Measurements from ENCODE around the gene GSX2.

Gene GSX2

DNA sequence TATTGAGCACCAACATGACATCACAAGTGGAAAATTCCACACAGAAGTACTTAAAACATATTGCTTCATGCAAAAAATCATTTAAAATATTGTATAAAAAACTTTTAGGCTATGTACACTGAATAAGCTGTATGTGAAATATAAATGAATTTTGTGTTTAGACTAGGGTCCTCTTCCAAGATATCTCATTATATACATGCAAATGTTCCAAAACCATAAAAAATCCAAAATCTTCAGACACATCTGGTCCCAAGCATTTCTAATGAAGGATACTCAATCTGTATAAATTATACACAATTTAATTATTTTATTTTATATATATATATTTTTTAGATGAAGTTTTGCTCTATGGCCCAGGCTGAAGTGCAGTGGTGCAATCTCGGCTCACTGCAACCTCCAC is 10.1 kb upstream of the GSX2 start:
- Histone ChIP-seq H3K36me3 (ENCODE audit: control insufficient read depth, insufficient read depth, low read length) (no peaks in the 10 kb centered on the region), H3K9ac (ENCODE audit: low read length) (no peak overlapping the region), H3K9me3 (ENCODE audit: control insufficient read depth, low read length) (no peaks in the 10 kb centered on the region), H3K4me1 (ENCODE audit: control insufficient read depth, insufficient read depth, low read length) (peaks cover 25% of the 10 kb centered on the region), H3K4me3 (ENCODE audit: low read length) (no peak overlapping the region), H3K27me3 (ENCODE audit: control insufficient read depth, insufficient read depth, low read length) (peaks cover 47% of the 10 kb centered on the region)

- H3K9ac ChIP-seq (ENCODE audit: low read length): no peak overlapping the region
- peaks cover 25% of the 10 kb centered on the region for H3K4me1 ChIP-seq (ENCODE audit: control insufficient read depth, insufficient read depth, low read length)
- peaks cover 53% of the 10 kb centered on the region for H3K27me3 ChIP-seq (ENCODE audit: control insufficient read depth, insufficient read depth, low read length)
- no peaks in the 10 kb centered on the region for H3K9me3 ChIP-seq (ENCODE audit: control insufficient read depth, low read length)
- no peak overlapping the region for H3K4me3 ChIP-seq (ENCODE audit: low read length)
- H3K36me3 ChIP-seq (ENCODE audit: control insufficient read depth, insufficient read depth, low read length): no peaks in the 10 kb centered on the region
Observed at GRCh38 chr4:54090404-54090803, 9.6 kb upstream of the GSX2 start.

- Histone ChIP-seq H3K36me3 (ENCODE audit: control insufficient read depth, insufficient read depth, low read length) (no peaks in the 10 kb centered on the region), H3K27me3 (ENCODE audit: control insufficient read depth, insufficient read depth, low read length) (peaks cover 59% of the 10 kb centered on the region), H3K4me1 (ENCODE audit: control insufficient read depth, insufficient read depth, low read length) (peaks cover 25% of the 10 kb centered on the region), H3K9me3 (ENCODE audit: control insufficient read depth, low read length) (no peaks in the 10 kb centered on the region), H3K9ac (ENCODE audit: low read length) (no peak overlapping the region), H3K4me3 (ENCODE audit: low read length) (no peak overlapping the region)
Observed at GRCh38 chr4:54090804-54091623, 8.9 kb upstream of the GSX2 start.

- Histone ChIP-seq H3K4me1 (ENCODE audit: control insufficient read depth, insufficient read depth, low read length) (peaks cover 25% of the 10 kb centered on the region), H3K4me3 (ENCODE audit: low read length) (peak overlapping the region; percentile 36), H3K36me3 (ENCODE audit: control insufficient read depth, insufficient read depth, low read length) (no peaks in the 10 kb centered on the region), H3K9me3 (ENCODE audit: control insufficient read depth, low read length) (no peaks in the 10 kb centered on the region), H3K27me3 (ENCODE audit: control insufficient read depth, insufficient read depth, low read length) (peaks cover 67% of the 10 kb centered on the region), H3K9ac (ENCODE audit: low read length) (no peak overlapping the region)
Observed at GRCh38 chr4:54091637-54092404, 8.1 kb upstream of the GSX2 start.

- Histone ChIP-seq H3K27me3 (ENCODE audit: control insufficient read depth, insufficient read depth, low read length) (peaks cover 75% of the 10 kb centered on the region), H3K9ac (ENCODE audit: low read length) (no peak overlapping the region), H3K4me1 (ENCODE audit: control insufficient read depth, insufficient read depth, low read length) (peaks cover 25% of the 10 kb centered on the region), H3K4me3 (ENCODE audit: low read length) (no peak overlapping the region), H3K9me3 (ENCODE audit: control insufficient read depth, low read length) (no peaks in the 10 kb centered on the region), H3K36me3 (ENCODE audit: control insufficient read depth, insufficient read depth, low read length) (no peaks in the 10 kb centered on the region)
Observed at GRCh38 chr4:54092405-54093323, 7.3 kb upstream of the GSX2 start.

DNA sequence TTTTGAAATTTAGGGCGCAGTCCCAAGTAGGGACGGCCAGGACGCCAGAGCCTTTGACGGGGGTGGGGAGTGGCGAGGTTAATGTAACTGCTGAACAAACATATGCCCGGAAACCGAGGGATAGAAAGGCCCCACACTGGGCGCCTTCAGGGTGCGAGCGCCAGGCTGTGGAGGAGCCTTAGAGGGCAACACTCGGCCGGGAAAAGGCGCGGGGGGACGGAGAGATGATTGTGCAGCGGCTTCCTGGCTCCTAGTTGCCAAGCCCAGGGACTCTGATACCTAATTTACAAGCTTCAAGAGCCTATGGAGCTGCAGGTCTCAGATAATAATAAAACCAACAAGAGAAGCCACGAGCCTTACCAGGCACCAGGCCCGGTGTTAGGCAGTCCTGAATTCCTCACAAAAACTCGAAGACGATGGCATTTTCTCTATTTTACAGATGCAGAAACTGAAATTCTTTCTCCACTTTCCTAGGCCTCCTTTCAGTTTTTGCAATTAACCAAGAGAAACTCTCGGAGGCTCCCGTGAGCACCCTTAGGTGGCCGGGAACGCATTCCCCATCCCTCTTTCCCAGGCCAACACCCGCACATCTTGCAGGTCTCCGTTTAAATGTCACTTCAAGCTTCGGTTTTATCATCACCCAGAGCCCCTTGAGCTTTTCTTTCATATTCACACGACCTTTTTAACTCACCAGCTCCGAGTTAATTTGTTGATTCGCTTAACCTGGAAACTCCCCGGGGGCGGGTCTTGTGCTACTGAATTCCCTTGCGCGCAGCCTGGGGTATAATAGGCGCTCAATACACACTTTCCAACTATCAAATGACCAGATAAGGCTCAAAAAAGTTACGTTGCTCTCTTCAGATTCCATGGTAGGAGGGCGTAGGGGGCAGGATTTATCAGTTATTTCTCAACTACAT is 6.4 kb upstream of the GSX2 start:
- peaks cover 25% of the 10 kb centered on the region for H3K4me1 ChIP-seq (ENCODE audit: control insufficient read depth, insufficient read depth, low read length)
- no peaks in the 10 kb centered on the region for H3K36me3 ChIP-seq (ENCODE audit: control insufficient read depth, insufficient read depth, low read length)
- H3K27me3 ChIP-seq (ENCODE audit: control insufficient read depth, insufficient read depth, low read length): peaks cover 84% of the 10 kb centered on the region
- H3K4me3 ChIP-seq (ENCODE audit: low read length): no peak overlapping the region
- H3K9me3 ChIP-seq (ENCODE audit: control insufficient read depth, low read length): no peaks in the 10 kb centered on the region
- no peak overlapping the region for H3K9ac ChIP-seq (ENCODE audit: low read length)

- peaks cover 89% of the 10 kb centered on the region for H3K27me3 ChIP-seq (ENCODE audit: control insufficient read depth, insufficient read depth, low read length)
- H3K4me3 ChIP-seq (ENCODE audit: low read length): no peak overlapping the region
- peaks cover 27% of the 10 kb centered on the region for H3K4me1 ChIP-seq (ENCODE audit: control insufficient read depth, insufficient read depth, low read length)
- H3K36me3 ChIP-seq (ENCODE audit: control insufficient read depth, insufficient read depth, low read length): no peaks in the 10 kb centered on the region
- no peaks in the 10 kb centered on the region for H3K9me3 ChIP-seq (ENCODE audit: control insufficient read depth, low read length)
- no peak overlapping the region for H3K9ac ChIP-seq (ENCODE audit: low read length)
Observed at GRCh38 chr4:54094451-54094850, 5.5 kb upstream of the GSX2 start.

GRCh38 chr4:54095110-54095825 is 4.7 kb upstream of the GSX2 start:
- peaks cover 98% of the 10 kb centered on the region for H3K27me3 ChIP-seq (ENCODE audit: control insufficient read depth, insufficient read depth, low read length)
- H3K9ac ChIP-seq (ENCODE audit: low read length): no peak overlapping the region
- peaks cover 35% of the 10 kb centered on the region for H3K4me1 ChIP-seq (ENCODE audit: control insufficient read depth, insufficient read depth, low read length)
- H3K4me3 ChIP-seq (ENCODE audit: low read length): no peak overlapping the region
- no peaks in the 10 kb centered on the region for H3K9me3 ChIP-seq (ENCODE audit: control insufficient read depth, low read length)
- H3K36me3 ChIP-seq (ENCODE audit: control insufficient read depth, insufficient read depth, low read length): no peaks in the 10 kb centered on the region

DNA sequence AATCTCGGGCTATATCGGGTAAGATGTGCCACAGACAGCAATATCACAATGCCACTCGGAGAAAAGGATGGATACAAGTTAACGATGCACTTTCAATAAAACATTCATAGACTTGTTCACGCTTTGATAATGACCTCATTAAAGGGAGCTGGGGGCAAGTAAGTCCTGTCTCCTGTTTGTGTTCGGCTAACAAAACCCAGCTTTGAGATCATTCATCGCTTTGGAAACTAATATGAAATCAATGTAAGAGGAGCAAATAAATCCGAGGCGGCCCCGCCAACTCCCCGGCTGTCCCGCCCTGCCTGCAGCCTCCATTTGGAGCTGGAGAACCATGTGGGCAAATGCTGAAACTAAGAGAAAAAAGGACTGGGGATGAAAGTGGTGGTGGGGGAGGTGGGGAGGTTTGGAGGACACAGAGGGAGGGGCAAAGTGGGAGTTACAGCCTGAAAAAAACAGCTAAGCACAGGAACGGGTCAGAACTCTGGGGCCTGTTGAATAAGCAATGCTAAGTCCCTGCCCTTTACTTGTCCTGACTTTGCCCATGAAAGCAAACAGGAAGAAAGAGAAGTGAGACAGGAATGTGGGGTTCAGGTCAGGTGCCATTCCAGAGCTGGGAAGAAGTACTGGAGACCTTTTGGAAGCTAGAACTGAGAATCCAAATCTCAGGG is 3.5 kb upstream of the GSX2 start:
- H3K4me1 ChIP-seq (ENCODE audit: control insufficient read depth, insufficient read depth, low read length): peaks cover 40% of the 10 kb centered on the region
- no peaks in the 10 kb centered on the region for H3K9me3 ChIP-seq (ENCODE audit: control insufficient read depth, low read length)
- no peak overlapping the region for H3K4me3 ChIP-seq (ENCODE audit: low read length)
- H3K9ac ChIP-seq (ENCODE audit: low read length): no peak overlapping the region
- H3K27me3 ChIP-seq (ENCODE audit: control insufficient read depth, insufficient read depth, low read length): peaks cover 98% of the 10 kb centered on the region
- H3K36me3 ChIP-seq (ENCODE audit: control insufficient read depth, insufficient read depth, low read length): no peaks in the 10 kb centered on the region

- H3K4me1 ChIP-seq (ENCODE audit: control insufficient read depth, insufficient read depth, low read length): peaks cover 38% of the 10 kb centered on the region
- H3K36me3 ChIP-seq (ENCODE audit: control insufficient read depth, insufficient read depth, low read length): no peaks in the 10 kb centered on the region
- no peak overlapping the region for H3K9ac ChIP-seq (ENCODE audit: low read length)
- H3K4me3 ChIP-seq (ENCODE audit: low read length): no peak overlapping the region
- peaks cover 100% of the 10 kb centered on the region for H3K27me3 ChIP-seq (ENCODE audit: control insufficient read depth, insufficient read depth, low read length)
- no peaks in the 10 kb centered on the region for H3K9me3 ChIP-seq (ENCODE audit: control insufficient read depth, low read length)
Observed at GRCh38 chr4:54097152-54097551, 2.8 kb upstream of the GSX2 start.
